Measurements from ENCODE around the gene VRK1.
"Not testable (repeated sequence)": the region's sequence is repeated elsewhere in the genome, so short reads cannot be mapped to it uniquely, and the experiment has no call there.

VRK1 gene

GRCh38 chr14:96867634-96868033 is 70.5 kb downstream of the VRK1 start:
- no peaks in the 10 kb centered on the region for H3K9me3 ChIP-seq (ENCODE audit: control insufficient read depth, low read length)
- H3K27me3 ChIP-seq (ENCODE audit: control insufficient read depth, insufficient read depth, low read length, poor library complexity, severe bottlenecking): no peaks in the 10 kb centered on the region
- H3K36me3 ChIP-seq (ENCODE audit: control insufficient read depth, insufficient read depth, low read length): peaks cover 7% of the 10 kb centered on the region
- no peak overlapping the region for H3K4me3 ChIP-seq (ENCODE audit: insufficient read depth, low read depth, low read length)
- H3K27ac ChIP-seq (ENCODE audit: insufficient read depth, low read depth, low read length, poor library complexity, severe bottlenecking): no peak overlapping the region
- WGBS, 2 experiments: 83 to 91% methylated on average over 1 to 3 of the region's 3 CpGs
- peaks cover 7% of the 10 kb centered on the region for H3K4me1 ChIP-seq (ENCODE audit: control insufficient read depth, insufficient read depth, low read length)

GRCh38 chr14:96874127-96874526 is 76.9 kb downstream of the VRK1 start:
- H3K27me3 ChIP-seq (ENCODE audit: control insufficient read depth, insufficient read depth, low read length, poor library complexity, severe bottlenecking): no peaks in the 10 kb centered on the region
- H3K27ac ChIP-seq (ENCODE audit: insufficient read depth, low read depth, low read length, poor library complexity, severe bottlenecking): no peak overlapping the region
- H3K36me3 ChIP-seq (ENCODE audit: control insufficient read depth, insufficient read depth, low read length): no peaks in the 10 kb centered on the region
- no peak overlapping the region for H3K4me3 ChIP-seq (ENCODE audit: insufficient read depth, low read depth, low read length)
- WGBS, 2 experiments: 95 to 96% methylated on average over 4 of the region's 4 CpGs
- H3K4me1 ChIP-seq (ENCODE audit: control insufficient read depth, insufficient read depth, low read length): no peaks in the 10 kb centered on the region
- no peaks in the 10 kb centered on the region for H3K9me3 ChIP-seq (ENCODE audit: control insufficient read depth, low read length)

GRCh38 chr14:96876747-96877146 is 79.6 kb downstream of the VRK1 start:
- Histone ChIP-seq H3K36me3 (ENCODE audit: control insufficient read depth, insufficient read depth, low read length) (no peaks in the 10 kb centered on the region), H3K9me3 (ENCODE audit: control insufficient read depth, low read length) (no peaks in the 10 kb centered on the region), H3K27ac (ENCODE audit: insufficient read depth, low read depth, low read length, poor library complexity, severe bottlenecking) (no peak overlapping the region), H3K27me3 (ENCODE audit: control insufficient read depth, insufficient read depth, low read length, poor library complexity, severe bottlenecking) (no peaks in the 10 kb centered on the region), H3K4me1 (ENCODE audit: control insufficient read depth, insufficient read depth, low read length) (no peaks in the 10 kb centered on the region), H3K4me3 (ENCODE audit: insufficient read depth, low read depth, low read length) (no peak overlapping the region)

- 100% methylated on average over 1 to 3 of the region's 3 CpGs for WGBS, 2 experiments
- no peaks in the 10 kb centered on the region for H3K4me1 ChIP-seq (ENCODE audit: control insufficient read depth, insufficient read depth, low read length)
- peaks cover 4% of the 10 kb centered on the region for H3K36me3 ChIP-seq (ENCODE audit: control insufficient read depth, insufficient read depth, low read length)
- no peak overlapping the region for H3K4me3 ChIP-seq (ENCODE audit: insufficient read depth, low read depth, low read length)
- H3K27ac ChIP-seq (ENCODE audit: insufficient read depth, low read depth, low read length, poor library complexity, severe bottlenecking): no peak overlapping the region
- H3K27me3 ChIP-seq (ENCODE audit: control insufficient read depth, insufficient read depth, low read length, poor library complexity, severe bottlenecking): no peaks in the 10 kb centered on the region
- H3K9me3 ChIP-seq (ENCODE audit: control insufficient read depth, low read length): no peaks in the 10 kb centered on the region
These were observed 84.5 kb downstream of the VRK1 start for GRCh38 chr14:96881713-96882112.

DNA sequence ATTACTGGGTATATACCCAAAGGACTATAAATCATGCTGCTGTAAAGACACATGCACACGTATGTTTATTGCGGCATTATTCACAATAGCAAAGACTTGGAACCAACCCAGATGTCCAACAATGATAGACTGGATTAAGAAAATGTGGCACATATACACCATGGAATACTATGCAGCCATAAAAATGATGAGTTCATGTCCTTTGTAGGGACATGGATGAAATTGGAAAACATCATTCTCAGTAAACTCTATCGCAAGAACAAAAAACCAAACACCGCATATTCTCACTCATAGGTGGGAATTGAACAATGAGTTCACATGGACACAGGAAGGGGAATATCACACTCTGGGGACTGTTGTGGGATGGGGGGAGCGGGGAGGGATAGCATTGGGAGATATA is 86.8 kb downstream of the VRK1 start:
- H3K27me3 ChIP-seq (ENCODE audit: control insufficient read depth, insufficient read depth, low read length, poor library complexity, severe bottlenecking); H3K4me3 ChIP-seq (ENCODE audit: insufficient read depth, low read depth, low read length); H3K9me3 ChIP-seq (ENCODE audit: control insufficient read depth, low read length); H3K36me3 ChIP-seq (ENCODE audit: control insufficient read depth, insufficient read depth, low read length); H3K27ac ChIP-seq (ENCODE audit: insufficient read depth, low read depth, low read length, poor library complexity, severe bottlenecking): not testable (repeated sequence)
- peaks cover 12% of the 10 kb centered on the region for H3K4me1 ChIP-seq (ENCODE audit: control insufficient read depth, insufficient read depth, low read length)
- WGBS, 2 experiments: 100% methylated on average over 2 of the region's 5 CpGs; no CpG with 5 or more reads in 1 of the 2 experiments

GRCh38 chr14:96888158-96888557 is 91.0 kb downstream of the VRK1 start:
- 95 to 100% methylated on average over 1 of the region's 1 CpG for WGBS, 2 experiments
- H3K4me3 ChIP-seq (ENCODE audit: insufficient read depth, low read depth, low read length): no peak overlapping the region
- no peaks in the 10 kb centered on the region for H3K36me3 ChIP-seq (ENCODE audit: control insufficient read depth, insufficient read depth, low read length)
- H3K9me3 ChIP-seq (ENCODE audit: control insufficient read depth, low read length): no peaks in the 10 kb centered on the region
- H3K27ac ChIP-seq (ENCODE audit: insufficient read depth, low read depth, low read length, poor library complexity, severe bottlenecking): no peak overlapping the region
- H3K27me3 ChIP-seq (ENCODE audit: control insufficient read depth, insufficient read depth, low read length, poor library complexity, severe bottlenecking): no peaks in the 10 kb centered on the region
- peaks cover 17% of the 10 kb centered on the region for H3K4me1 ChIP-seq (ENCODE audit: control insufficient read depth, insufficient read depth, low read length)

- no peak overlapping the region for H3K4me3 ChIP-seq (ENCODE audit: insufficient read depth, low read depth, low read length)
- H3K9me3 ChIP-seq (ENCODE audit: control insufficient read depth, low read length): no peaks in the 10 kb centered on the region
- H3K4me1 ChIP-seq (ENCODE audit: control insufficient read depth, insufficient read depth, low read length): peaks cover 17% of the 10 kb centered on the region
- WGBS, 2 experiments: 31 to 45% methylated on average over 3 of the region's 3 CpGs
- H3K27ac ChIP-seq (ENCODE audit: insufficient read depth, low read depth, low read length, poor library complexity, severe bottlenecking): peak overlapping the region; percentile 33
- H3K36me3 ChIP-seq (ENCODE audit: control insufficient read depth, insufficient read depth, low read length): no peaks in the 10 kb centered on the region
- H3K27me3 ChIP-seq (ENCODE audit: control insufficient read depth, insufficient read depth, low read length, poor library complexity, severe bottlenecking): no peaks in the 10 kb centered on the region
These were observed 91.4 kb downstream of the VRK1 start for GRCh38 chr14:96888593-96888992.

GRCh38 chr14:96889091-96889490 is 91.9 kb downstream of the VRK1 start:
- Histone ChIP-seq H3K9me3 (ENCODE audit: control insufficient read depth, low read length) (no peaks in the 10 kb centered on the region), H3K27me3 (ENCODE audit: control insufficient read depth, insufficient read depth, low read length, poor library complexity, severe bottlenecking) (no peaks in the 10 kb centered on the region), H3K4me1 (ENCODE audit: control insufficient read depth, insufficient read depth, low read length) (peaks cover 17% of the 10 kb centered on the region), H3K4me3 (ENCODE audit: insufficient read depth, low read depth, low read length) (no peak overlapping the region), H3K27ac (ENCODE audit: insufficient read depth, low read depth, low read length, poor library complexity, severe bottlenecking) (peak overlapping the region; percentile 33), H3K36me3 (ENCODE audit: control insufficient read depth, insufficient read depth, low read length) (no peaks in the 10 kb centered on the region)
- 88 to 89% methylated on average over 5 of the region's 5 CpGs for WGBS, 2 experiments

DNA sequence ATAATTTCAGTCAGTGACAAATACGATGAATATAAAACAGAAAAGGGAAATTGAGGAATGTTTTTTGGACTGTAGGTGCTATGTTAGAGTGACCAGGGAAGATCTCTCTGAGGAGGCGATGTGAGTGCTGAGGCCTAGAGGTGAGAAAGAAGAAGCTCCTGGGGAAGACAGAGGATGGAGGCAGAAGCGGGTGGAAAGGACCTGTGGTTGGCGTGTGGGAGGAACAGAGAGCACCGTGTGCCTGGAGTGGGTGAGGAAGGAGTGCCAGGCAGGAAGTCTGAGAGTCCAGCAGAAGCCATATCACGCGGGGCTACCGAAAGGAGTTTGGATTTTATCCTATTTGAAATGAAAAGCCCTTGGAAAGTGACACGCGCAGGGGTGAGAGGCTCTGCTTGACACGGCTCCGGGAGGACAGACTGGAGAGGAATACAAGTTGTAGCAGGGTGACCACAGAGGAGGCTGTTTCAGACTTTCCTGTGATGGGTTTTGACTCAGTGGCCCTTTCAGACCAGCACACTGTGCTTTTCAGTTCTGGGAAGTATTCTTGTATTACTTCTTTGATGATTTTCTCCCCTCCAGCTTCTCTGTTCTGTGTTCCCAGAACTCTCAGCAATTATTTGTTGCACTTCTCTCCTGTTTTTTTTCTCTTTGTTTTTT is 96.9 kb downstream of the VRK1 start:
- H3K9me3 ChIP-seq (ENCODE audit: control insufficient read depth, low read length): no peaks in the 10 kb centered on the region
- no peak overlapping the region for H3K27ac ChIP-seq (ENCODE audit: insufficient read depth, low read depth, low read length, poor library complexity, severe bottlenecking)
- no peaks in the 10 kb centered on the region for H3K36me3 ChIP-seq (ENCODE audit: control insufficient read depth, insufficient read depth, low read length)
- 87 to 89% methylated on average over 12 of the region's 12 CpGs for WGBS, 2 experiments
- no peak overlapping the region for H3K4me3 ChIP-seq (ENCODE audit: insufficient read depth, low read depth, low read length)
- no peaks in the 10 kb centered on the region for H3K27me3 ChIP-seq (ENCODE audit: control insufficient read depth, insufficient read depth, low read length, poor library complexity, severe bottlenecking)
- peaks cover 4% of the 10 kb centered on the region for H3K4me1 ChIP-seq (ENCODE audit: control insufficient read depth, insufficient read depth, low read length)

GRCh38 chr14:96894966-96895365 is 97.8 kb downstream of the VRK1 start:
- H3K4me3 ChIP-seq (ENCODE audit: insufficient read depth, low read depth, low read length): no peak overlapping the region
- H3K9me3 ChIP-seq (ENCODE audit: control insufficient read depth, low read length): no peaks in the 10 kb centered on the region
- H3K4me1 ChIP-seq (ENCODE audit: control insufficient read depth, insufficient read depth, low read length): no peaks in the 10 kb centered on the region
- H3K27me3 ChIP-seq (ENCODE audit: control insufficient read depth, insufficient read depth, low read length, poor library complexity, severe bottlenecking): no peaks in the 10 kb centered on the region
- no peaks in the 10 kb centered on the region for H3K36me3 ChIP-seq (ENCODE audit: control insufficient read depth, insufficient read depth, low read length)
- WGBS, 2 experiments: 94 to 97% methylated on average over 7 to 8 of the region's 8 CpGs
- H3K27ac ChIP-seq (ENCODE audit: insufficient read depth, low read depth, low read length, poor library complexity, severe bottlenecking): no peak overlapping the region
